ENCODE measurements around the gene IQSEC1. TPM values are rescaled to one million over a fixed set of nuclear protein-coding genes. Genes with fewer than 3 reads are reported as not detected.

The IQSEC1 gene
- total and polyA plus RNA-seq, 2 experiments from 2014 or later: 8.0 to 51.9 TPM

DNA sequence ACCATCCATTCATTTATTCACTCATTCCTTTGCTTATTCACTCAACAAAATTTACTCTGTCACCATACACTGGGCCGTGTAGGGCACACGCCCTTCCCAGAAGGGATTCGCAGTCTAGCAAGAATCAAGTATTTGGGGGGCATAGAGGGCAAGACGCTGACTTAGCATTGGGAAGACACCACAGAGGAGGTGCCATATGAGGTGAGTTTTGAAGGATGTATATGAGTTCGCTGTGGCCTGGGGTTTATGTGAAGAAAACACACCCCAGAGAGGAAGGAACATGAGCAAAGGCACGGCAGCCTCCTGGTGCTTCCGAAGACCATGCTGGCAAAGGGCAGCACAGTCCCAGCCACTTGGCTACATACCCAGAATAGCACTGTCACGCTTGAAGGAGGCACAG, 23.1 kb upstream of the IQSEC1 start:
- Histone ChIP-seq H3K79me2 (replicated peaks; ENCODE audit: insufficient read depth) (no peaks in the 10 kb centered on the region), H3K9me2 (ENCODE audit: insufficient read depth) (no peaks in the 10 kb centered on the region), H4K20me1 (replicated peaks; ENCODE audit: insufficient read depth) (no peaks in the 10 kb centered on the region; the same call in 1 of the 2 replicates), H3K4me1 (ENCODE audit: insufficient read depth) (no peaks in the 10 kb centered on the region), H3K27me3 (ENCODE audit: insufficient read depth) (no peaks in the 10 kb centered on the region), H3K36me3 (ENCODE audit: insufficient read depth) (no peaks in the 10 kb centered on the region), H3K27ac (ENCODE audit: low read depth) (no peak overlapping the region), H3F3A (replicated peaks; ENCODE audit: low read depth) (no peaks in the 10 kb centered on the region), H3K4me3 (no peak overlapping the region), H2AFZ (no peak overlapping the region), H3K4me2 (no peak overlapping the region)
- ATAC-seq (no peak), DNase-seq (ENCODE audit: low spot score) (no peak)
- Mint-ChIP-seq H3K36me3 (ENCODE audit: low read depth) (no peaks in the 10 kb centered on the region), H3K9me3 (no peaks in the 10 kb centered on the region), H3K27ac (no peak overlapping the region), H3K4me3 (no peak overlapping the region), H3K27me3 (ENCODE audit: insufficient read depth, low read depth, poor library complexity) (peaks cover 8% of the 10 kb centered on the region), H3K4me1 (peaks cover 19% of the 10 kb centered on the region)
- TF ChIP-seq EZH2 (IDR thresholded peaks at IDR 0.05; ENCODE audit: low read depth, unreplicated experiment): no peak
- TF ChIP-seq, protein P1, sequence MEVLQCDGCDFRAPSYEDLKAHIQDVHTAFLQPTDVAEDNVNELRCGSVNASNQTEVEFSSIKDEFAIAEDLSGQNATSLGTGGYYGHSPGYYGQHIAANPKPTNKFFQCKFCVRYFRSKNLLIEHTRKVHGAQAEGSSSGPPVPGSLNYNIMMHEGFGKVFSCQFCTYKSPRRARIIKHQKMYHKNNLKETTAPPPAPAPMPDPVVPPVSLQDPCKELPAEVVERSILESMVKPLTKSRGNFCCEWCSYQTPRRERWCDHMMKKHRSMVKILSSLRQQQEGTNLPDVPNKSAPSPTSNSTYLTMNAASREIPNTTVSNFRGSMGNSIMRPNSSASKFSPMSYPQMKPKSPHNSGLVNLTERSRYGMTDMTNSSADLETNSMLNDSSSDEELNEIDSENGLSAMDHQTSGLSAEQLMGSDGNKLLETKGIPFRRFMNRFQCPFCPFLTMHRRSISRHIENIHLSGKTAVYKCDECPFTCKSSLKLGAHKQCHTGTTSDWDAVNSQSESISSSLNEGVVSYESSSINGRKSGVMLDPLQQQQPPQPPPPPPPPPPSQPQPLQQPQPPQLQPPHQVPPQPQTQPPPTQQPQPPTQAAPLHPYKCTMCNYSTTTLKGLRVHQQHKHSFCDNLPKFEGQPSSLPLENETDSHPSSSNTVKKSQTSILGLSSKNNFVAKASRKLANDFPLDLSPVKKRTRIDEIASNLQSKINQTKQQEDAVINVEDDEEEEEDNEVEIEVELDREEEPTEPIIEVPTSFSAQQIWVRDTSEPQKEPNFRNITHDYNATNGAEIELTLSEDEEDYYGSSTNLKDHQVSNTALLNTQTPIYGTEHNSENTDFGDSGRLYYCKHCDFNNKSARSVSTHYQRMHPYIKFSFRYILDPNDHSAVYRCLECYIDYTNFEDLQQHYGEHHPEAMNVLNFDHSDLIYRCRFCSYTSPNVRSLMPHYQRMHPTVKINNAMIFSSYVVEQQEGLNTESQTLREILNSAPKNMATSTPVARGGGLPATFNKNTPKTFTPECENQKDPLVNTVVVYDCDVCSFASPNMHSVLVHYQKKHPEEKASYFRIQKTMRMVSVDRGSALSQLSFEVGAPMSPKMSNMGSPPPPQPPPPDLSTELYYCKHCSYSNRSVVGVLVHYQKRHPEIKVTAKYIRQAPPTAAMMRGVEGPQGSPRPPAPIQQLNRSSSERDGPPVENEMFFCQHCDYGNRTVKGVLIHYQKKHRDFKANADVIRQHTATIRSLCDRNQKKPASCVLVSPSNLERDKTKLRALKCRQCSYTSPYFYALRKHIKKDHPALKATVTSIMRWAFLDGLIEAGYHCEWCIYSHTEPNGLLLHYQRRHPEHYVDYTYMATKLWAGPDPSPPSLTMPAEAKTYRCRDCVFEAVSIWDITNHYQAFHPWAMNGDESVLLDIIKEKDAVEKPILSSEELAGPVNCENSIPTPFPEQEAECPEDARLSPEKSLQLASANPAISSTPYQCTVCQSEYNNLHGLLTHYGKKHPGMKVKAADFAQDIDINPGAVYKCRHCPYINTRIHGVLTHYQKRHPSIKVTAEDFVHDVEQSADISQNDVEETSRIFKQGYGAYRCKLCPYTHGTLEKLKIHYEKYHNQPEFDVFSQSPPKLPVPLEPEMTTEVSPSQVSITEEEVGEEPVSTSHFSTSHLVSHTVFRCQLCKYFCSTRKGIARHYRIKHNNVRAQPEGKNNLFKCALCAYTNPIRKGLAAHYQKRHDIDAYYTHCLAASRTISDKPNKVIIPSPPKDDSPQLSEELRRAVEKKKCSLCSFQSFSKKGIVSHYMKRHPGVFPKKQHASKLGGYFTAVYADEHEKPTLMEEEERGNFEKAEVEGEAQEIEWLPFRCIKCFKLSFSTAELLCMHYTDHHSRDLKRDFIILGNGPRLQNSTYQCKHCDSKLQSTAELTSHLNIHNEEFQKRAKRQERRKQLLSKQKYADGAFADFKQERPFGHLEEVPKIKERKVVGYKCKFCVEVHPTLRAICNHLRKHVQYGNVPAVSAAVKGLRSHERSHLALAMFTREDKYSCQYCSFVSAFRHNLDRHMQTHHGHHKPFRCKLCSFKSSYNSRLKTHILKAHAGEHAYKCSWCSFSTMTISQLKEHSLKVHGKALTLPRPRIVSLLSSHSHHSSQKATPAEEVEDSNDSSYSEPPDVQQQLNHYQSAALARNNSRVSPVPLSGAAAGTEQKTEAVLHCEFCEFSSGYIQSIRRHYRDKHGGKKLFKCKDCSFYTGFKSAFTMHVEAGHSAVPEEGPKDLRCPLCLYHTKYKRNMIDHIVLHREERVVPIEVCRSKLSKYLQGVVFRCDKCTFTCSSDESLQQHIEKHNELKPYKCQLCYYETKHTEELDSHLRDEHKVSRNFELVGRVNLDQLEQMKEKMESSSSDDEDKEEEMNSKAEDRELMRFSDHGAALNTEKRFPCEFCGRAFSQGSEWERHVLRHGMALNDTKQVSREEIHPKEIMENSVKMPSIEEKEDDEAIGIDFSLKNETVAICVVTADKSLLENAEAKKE (CRISPR knock-in tag; IDR thresholded peaks at IDR 0.05): no peak
- no peak for TF ChIP-seq CREB1 (CRISPR knock-in tag; IDR thresholded peaks at IDR 0.05; ENCODE audit: low read depth)
- TF ChIP-seq ZNF114 (CRISPR knock-in tag; IDR thresholded peaks at IDR 0.05): no peak
- TF ChIP-seq NANOG (IDR thresholded peaks at IDR 0.05; ENCODE audit: borderline replicate concordance): no peak
- no peak for TF ChIP-seq EZH2phosphoT487 (IDR thresholded peaks at IDR 0.05; ENCODE audit: unreplicated experiment)
- no peak for TF ChIP-seq ZNF331 (CRISPR knock-in tag; IDR thresholded peaks at IDR 0.05; ENCODE audit: low read depth)
- no peak for TF ChIP-seq POLR2AphosphoS5 (IDR thresholded peaks at IDR 0.05; ENCODE audit: low read depth)
- TF ChIP-seq, protein P2, sequence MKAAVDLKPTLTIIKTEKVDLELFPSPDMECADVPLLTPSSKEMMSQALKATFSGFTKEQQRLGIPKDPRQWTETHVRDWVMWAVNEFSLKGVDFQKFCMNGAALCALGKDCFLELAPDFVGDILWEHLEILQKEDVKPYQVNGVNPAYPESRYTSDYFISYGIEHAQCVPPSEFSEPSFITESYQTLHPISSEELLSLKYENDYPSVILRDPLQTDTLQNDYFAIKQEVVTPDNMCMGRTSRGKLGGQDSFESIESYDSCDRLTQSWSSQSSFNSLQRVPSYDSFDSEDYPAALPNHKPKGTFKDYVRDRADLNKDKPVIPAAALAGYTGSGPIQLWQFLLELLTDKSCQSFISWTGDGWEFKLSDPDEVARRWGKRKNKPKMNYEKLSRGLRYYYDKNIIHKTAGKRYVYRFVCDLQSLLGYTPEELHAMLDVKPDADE (IDR thresholded peaks at IDR 0.05): no peak
- no peak for TF ChIP-seq JUNB (IDR thresholded peaks at IDR 0.05; ENCODE audit: unreplicated experiment)
- TF ChIP-seq, protein P3, sequence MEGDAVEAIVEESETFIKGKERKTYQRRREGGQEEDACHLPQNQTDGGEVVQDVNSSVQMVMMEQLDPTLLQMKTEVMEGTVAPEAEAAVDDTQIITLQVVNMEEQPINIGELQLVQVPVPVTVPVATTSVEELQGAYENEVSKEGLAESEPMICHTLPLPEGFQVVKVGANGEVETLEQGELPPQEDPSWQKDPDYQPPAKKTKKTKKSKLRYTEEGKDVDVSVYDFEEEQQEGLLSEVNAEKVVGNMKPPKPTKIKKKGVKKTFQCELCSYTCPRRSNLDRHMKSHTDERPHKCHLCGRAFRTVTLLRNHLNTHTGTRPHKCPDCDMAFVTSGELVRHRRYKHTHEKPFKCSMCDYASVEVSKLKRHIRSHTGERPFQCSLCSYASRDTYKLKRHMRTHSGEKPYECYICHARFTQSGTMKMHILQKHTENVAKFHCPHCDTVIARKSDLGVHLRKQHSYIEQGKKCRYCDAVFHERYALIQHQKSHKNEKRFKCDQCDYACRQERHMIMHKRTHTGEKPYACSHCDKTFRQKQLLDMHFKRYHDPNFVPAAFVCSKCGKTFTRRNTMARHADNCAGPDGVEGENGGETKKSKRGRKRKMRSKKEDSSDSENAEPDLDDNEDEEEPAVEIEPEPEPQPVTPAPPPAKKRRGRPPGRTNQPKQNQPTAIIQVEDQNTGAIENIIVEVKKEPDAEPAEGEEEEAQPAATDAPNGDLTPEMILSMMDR (conservative IDR thresholded peaks at IDR 0.05; ENCODE audit: low read depth in 2 of 2): no peak
- no peak for TF ChIP-seq STAT1 (IDR thresholded peaks at IDR 0.05; ENCODE audit: unreplicated experiment)
